ENCODE data around the gene CDC42EP4. TPM values are rescaled to one million over a fixed set of nuclear protein-coding genes. Genes with fewer than 3 reads are reported as not detected.

Gene CDC42EP4
- total and polyA plus RNA-seq, 10 of the 15 experiments (the other 5 are each of a cell fraction or from before 2014, with no cell fraction given) = 0.05 to 7.1 (median 2.7) TPM

GRCh38 chr17:73338050-73338521, 26.3 kb upstream of the CDC42EP4 start:
- FAIRE-seq (no peak), DNase-seq (ENCODE audit: low read depth, low spot score) (no peak), ATAC-seq (no peak)
- no peak overlapping the region for H3K4me3 ChIP-seq
- no peak overlapping the region for H3K27ac ChIP-seq (ENCODE audit: control insufficient read depth, insufficient read depth)
- RAD21 ChIA-PET (ENCODE audit: unreplicated experiment) = no interaction called here
- no peaks in the 10 kb centered on the region for H3K27me3 ChIP-seq (replicated peaks in 1 of 2; ENCODE audit: control insufficient read depth in 2 of 2, insufficient read depth in 2 of 2, low read length in 1 of 2)
- no TSS peak for BruUV-seq (replicated peaks)
- WGBS (ENCODE audit: insufficient coverage, insufficient replicate concordance, low lambda C conversion rate, missing lambda C conversion rate) = 72% methylated on average over 12 of the region's 13 CpGs
- in situ Hi-C loops (cut with MboI) (no loop called here), intact Hi-C loops (cut with micrococcal nuclease; ENCODE audit: unreplicated experiment) (no loop called here)
- no peaks in the 10 kb centered on the region for H3K79me2 ChIP-seq (ENCODE audit: control insufficient read depth, insufficient read depth, low read length)
- H3K9me3 ChIP-seq (replicated peaks; ENCODE audit: control insufficient read depth, insufficient read depth, low read length) = no peaks in the 10 kb centered on the region
- TF ChIP-seq KDM1A (IDR thresholded peaks at IDR 0.05; ENCODE audit: borderline replicate concordance) (no peak), SREBF1 (IDR thresholded peaks at IDR 0.05; ENCODE audit: low read length) (no peak)
- H2AFZ ChIP-seq (ENCODE audit: control insufficient read depth, low read depth, low read length) = no peak overlapping the region
- POLR2A ChIA-PET = no interaction called here
- H3K9ac ChIP-seq (ENCODE audit: control insufficient read depth, insufficient read depth, low read length) = no peak overlapping the region
- no peaks in the 10 kb centered on the region for H3K36me3 ChIP-seq (ENCODE audit: control insufficient read depth in 2 of 2, insufficient read depth in 2 of 2, low read length in 1 of 2)
- H3K4me2 ChIP-seq (ENCODE audit: control insufficient read depth, insufficient read depth) = no peak overlapping the region
- no peaks in the 10 kb centered on the region for H4K20me1 ChIP-seq (ENCODE audit: control insufficient read depth, insufficient read depth)
- CTCF ChIA-PET = no interaction called here
- H3K4me1 ChIP-seq (ENCODE audit: control insufficient read depth, insufficient read depth, low read length) = no peaks in the 10 kb centered on the region
- SMC1A ChIA-PET (ENCODE audit: uncharacterized antibody, unreplicated experiment) = no interaction called here

GRCh38 chr17:73337330-73337710, 25.5 kb upstream of the CDC42EP4 start:
- Histone ChIP-seq H3K4me2 (ENCODE audit: control insufficient read depth, insufficient read depth) (no peak overlapping the region), H4K20me1 (ENCODE audit: control insufficient read depth, insufficient read depth) (no peaks in the 10 kb centered on the region), H3K36me3 (ENCODE audit: control insufficient read depth in 2 of 2, insufficient read depth in 2 of 2, low read length in 1 of 2) (no peaks in the 10 kb centered on the region), H3K9me3 (replicated peaks; ENCODE audit: control insufficient read depth, insufficient read depth, low read length) (no peaks in the 10 kb centered on the region), H3K27ac (ENCODE audit: control insufficient read depth, insufficient read depth) (no peak overlapping the region), H3K9ac (ENCODE audit: control insufficient read depth, insufficient read depth, low read length) (no peak overlapping the region), H2AFZ (ENCODE audit: control insufficient read depth, low read depth, low read length) (no peak overlapping the region), H3K4me1 (ENCODE audit: control insufficient read depth, insufficient read depth, low read length) (no peaks in the 10 kb centered on the region), H3K27me3 (replicated peaks in 1 of 2; ENCODE audit: control insufficient read depth in 2 of 2, insufficient read depth in 2 of 2, low read length in 1 of 2) (no peaks in the 10 kb centered on the region), H3K79me2 (ENCODE audit: control insufficient read depth, insufficient read depth, low read length) (no peaks in the 10 kb centered on the region), H3K4me3 (no peak overlapping the region)
- in situ Hi-C loops (cut with MboI) = no loop called here
- TF ChIP-seq FOXK2 (IDR thresholded peaks at IDR 0.05) = no peak
- no peak for TF ChIP-seq DPF2 (IDR thresholded peaks at IDR 0.05)
- TF ChIP-seq USF2 (IDR thresholded peaks at IDR 0.05; ENCODE audit: borderline replicate concordance, low read depth, low read length) = no peak
- no peak for TF ChIP-seq ASH2L (IDR thresholded peaks at IDR 0.05; ENCODE audit: borderline replicate concordance, low read depth)
- no peak for TF ChIP-seq SMC3 (IDR thresholded peaks at IDR 0.05; ENCODE audit: borderline replicate concordance, low read length)
- TF ChIP-seq ZBTB4 (CRISPR knock-in tag; IDR thresholded peaks at IDR 0.05) = no peak
- POLR2A ChIA-PET = no interaction called here
- ATAC-seq (no peak), DNase-seq (ENCODE audit: low read depth, low spot score) (no peak), FAIRE-seq (no peak)
- SMC1A ChIA-PET (ENCODE audit: uncharacterized antibody, unreplicated experiment) = no interaction called here
- intact Hi-C loops (cut with micrococcal nuclease; ENCODE audit: unreplicated experiment) = no loop called here
- no TSS peak for BruUV-seq (replicated peaks)
- 24% methylated on average over 4 of the region's 4 CpGs for WGBS (ENCODE audit: insufficient coverage, insufficient replicate concordance, low lambda C conversion rate, missing lambda C conversion rate)
- RAD21 ChIA-PET (ENCODE audit: unreplicated experiment) = no interaction called here
- CTCF ChIA-PET = no interaction called here

Measured in GM12878 (cell line).